Measurements from ENCODE around the gene CSNK2B.
"Not testable (repeated sequence)": the region's sequence is repeated elsewhere in the genome, so short reads cannot be mapped to it uniquely, and the experiment has no call there.

The CSNK2B gene

DNA sequence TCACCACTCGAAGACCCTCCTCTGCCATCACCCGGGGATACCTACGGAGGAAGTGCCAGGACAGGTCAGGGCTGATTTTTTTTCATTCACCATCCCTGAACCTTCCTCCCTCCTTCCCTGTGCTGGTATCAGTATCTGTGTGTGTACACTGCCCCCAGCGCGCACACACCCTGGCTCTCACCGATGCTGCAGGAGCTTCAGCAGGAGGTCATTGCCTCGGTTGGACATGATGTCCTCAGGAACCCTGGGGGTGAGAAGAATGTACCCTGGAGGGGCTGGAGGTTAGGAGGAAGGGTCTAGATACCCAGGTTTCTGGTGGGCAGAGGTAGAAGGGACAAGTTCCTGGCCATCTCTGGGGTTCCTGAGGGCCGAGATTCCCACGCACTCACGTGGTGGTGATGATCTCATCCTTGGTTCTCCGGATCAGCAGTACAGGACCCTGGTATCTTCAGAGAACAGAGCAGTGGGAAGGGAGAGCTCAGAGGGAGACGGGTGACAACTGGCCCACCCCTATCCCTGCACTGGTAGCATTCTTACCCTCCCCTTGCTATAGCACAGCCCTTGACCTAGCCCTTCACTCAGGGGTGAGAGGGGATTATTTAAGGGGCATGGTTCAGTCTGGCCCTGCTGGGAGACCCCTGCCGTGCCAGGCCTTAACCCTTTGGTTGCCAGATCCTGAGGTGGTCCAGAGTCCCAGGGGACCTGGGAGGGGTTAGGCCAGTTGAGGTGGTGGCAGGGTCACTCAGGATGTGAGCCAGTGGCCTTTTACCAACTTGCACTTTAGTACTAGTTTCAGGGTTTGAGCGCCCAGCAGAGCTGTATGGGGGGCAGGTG is 22.2 kb downstream of the CSNK2B start:
- no peak for DNase-seq (ENCODE audit: low read depth in 2 of 2)

DNA sequence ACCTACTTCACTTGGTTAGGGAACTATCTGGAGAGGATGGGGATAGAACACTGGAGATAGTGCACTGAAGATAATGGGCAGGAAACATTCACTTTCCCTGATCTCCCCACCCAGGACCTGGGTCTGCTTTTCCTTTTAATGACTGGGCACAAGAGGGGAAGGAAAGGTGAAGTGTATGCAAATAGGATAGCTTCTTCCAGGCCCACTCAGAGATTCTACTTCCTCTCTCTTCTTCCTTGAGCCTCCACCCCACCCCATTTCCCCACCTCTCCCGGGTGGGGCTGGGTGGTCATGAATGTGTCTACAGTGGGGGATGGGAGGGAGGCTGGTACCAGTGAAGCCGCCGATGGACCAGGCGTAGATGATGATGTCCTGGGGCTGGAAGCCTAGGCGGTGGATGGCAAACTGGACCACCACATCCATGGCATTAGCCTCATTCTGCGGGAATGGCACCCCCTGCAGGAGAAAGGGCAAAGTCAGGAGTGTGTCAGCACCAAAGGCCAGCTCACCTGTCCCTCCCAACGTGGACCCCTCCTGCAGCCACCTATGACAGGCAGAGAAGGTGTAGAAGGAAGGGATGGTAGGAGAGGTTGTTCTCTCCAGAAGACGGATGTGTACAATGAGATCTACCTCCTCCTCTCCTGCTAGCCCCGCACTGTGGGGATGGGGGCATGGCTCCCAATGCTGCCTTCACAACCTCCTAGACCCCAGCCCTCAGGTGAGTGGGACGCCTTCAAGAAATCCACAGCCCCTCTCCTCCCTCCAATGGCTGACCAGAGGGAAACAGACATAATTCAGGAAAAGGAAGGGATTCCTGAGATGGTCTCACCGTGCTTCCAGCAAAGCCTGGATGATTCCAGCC is 23.6 kb downstream of the CSNK2B start:
- DNase-seq (ENCODE audit: low read depth in 2 of 2), result no peak

DNA sequence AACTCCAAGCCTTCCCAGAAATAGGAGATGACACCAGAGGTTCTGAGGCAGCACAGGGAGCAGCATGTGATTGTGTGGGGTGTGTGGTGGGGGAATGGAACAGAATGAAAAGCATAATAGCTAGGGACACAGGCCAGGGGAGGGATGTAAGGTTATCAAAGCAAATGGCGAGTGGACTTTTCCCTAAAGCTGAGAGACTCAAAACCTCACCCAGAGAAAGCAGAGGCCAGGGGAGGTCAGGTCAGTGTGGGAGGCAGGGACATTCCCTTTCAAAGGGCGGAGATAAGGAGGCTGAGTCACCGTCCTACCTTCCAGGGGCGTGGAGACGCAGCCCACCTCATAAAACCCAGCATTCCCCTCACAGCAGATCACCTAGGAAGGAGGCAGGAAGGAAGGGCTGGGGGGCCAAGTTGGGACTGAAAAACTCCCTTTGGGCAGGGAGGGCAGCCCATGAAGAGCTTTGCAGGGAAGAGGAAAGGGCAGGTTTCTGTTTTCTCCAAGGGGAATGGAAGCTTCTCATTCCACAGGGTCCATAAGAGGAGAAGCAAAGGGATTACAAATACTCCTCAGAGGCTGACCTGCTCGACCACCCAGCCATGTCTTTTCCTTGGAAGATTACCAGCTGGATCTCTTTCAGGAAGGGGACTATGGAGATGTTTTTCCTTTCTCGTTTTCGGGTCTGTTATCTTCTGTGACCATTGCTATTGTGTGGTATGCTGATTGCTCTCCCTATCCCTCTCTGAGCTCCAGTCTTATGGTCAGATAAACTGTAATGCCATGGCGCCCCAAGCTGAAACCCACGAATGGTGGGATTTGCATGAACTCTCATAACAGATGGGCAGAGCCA is 24.6 kb downstream of the CSNK2B start:
- no peak for DNase-seq (ENCODE audit: low read depth in 2 of 2)

DNA sequence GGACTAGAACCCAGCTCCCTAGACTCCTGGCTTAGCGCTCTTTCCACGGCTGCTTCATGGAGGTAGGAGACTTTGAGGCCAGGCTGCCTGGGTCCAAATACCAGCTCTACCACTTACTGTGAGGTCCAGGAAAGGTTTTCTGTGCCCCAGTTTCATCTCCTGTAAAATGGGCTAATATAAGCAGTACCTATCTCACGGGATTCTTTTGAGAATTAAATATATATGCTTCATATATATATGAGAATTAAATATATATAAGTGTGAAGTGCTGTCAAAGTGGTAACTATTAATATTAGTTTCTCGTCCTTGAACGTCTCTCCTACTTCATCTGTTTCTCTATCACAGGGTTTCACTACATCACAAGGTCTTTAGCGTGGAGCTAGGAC is 25.2 kb downstream of the CSNK2B start:
- no peak for DNase-seq (ENCODE audit: low read depth in 2 of 2)

DNA sequence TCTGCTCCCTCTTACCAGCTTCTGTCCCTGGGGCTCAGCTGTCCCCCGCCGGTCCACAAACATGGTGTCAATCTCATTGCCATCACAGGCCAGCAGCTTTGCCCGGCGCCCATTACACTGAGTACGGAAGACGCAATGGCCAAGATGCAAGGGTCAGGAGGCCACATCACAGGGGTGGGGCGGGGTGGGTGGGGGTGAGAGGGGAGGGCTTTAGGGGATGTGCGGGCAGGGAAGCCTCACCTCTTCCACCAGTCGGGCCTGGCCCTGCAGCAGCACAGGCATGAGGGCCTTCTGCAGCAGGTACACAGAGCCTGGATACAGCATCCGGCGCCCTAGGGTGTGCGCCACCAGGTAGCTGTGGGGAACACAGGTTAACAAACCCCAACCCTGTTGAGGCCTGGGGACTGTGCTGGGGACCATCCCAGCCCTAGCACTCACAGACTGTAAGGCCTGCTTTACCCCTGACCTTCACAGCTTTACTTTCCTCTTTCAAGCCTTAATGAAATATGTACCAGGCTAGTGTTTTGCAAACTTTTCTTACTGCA is 25.8 kb downstream of the CSNK2B start:
- DNase-seq (ENCODE audit: low read depth in 2 of 2), result no peak

DNA sequence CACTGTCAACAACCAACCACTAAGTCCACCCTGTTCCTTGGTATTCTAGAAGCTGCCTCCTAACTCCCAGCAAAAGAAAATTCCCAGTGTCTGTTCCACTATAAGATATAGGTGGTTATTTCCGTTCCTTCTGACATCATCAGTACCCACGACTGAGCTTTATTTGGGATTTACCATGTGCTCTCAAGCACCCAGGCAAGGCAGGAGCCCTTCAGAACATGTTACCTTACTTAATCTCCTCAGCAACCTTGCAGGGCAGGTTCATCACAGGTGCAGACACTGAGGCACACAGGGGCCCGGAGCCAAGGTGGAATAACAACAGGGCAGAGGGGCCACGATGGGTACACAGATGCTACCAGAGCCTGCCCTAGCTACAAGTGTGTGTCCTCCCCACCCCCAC is 26.5 kb downstream of the CSNK2B start:
- DNase-seq (ENCODE audit: low read depth in 2 of 2), result no peak

DNA sequence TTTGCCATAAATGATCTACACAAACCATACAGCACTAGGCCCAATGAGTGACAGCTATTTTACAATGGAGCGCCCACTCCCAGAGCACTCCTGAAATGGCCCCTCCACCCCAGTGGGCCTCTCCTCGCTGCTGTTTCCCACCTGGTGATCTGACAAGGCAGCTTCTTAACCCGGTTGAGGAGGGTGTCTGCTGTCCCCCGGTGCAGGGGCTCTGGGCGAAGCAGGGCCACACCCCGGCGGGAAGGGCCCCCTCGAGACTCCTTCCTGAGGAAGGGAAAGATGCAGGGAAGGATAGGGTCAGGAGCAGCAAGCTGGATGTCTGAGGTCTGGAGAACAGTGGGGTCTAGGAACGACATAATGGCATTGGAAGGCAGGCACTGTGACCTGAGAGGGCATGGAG is 27.0 kb downstream of the CSNK2B start:
- DNase-seq (ENCODE audit: low read depth in 2 of 2), result no peak

DNA sequence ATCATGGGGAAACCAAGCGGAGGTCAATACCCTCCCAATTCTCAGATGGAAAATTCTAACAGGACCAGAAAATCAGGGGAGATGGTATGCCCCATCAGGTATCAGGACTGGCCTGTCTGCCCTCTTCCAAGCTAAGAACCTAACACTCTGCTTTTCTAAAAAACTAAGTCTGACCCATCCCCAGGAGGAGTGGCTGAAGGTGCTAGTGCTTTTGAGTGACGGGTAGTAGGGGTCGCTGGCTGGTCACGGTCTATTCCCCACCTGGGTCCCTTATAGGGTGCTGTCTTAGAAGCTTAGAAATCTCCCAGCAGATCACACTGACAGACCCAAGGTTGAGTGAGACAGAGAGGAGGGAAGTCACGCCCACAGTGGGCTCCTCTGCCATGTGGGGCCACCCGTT is 27.7 kb downstream of the CSNK2B start:
- DNase-seq (ENCODE audit: low read depth in 2 of 2), result no peak

DNA sequence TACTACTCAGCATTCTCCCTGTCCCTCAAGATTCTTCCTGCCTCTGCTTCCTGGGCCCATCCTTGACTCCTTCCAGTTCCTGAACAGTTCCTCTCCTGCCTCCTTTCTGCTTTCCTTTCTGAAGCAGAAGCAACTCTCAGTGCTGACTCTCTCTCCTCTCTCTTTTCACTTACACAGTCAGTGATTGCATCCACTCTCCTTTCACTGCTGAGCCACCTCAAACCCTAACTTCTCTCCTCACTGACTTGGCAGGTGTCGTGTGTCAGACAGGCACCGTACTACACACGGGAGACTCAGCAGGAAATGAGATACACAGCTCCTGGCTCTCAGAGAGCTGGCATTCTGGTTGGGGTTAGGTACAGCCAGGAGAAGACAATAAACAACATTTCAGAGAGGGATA is 31.7 kb downstream of the CSNK2B start:
- DNase-seq (ENCODE audit: low read depth in 2 of 2), result no peak

DNA sequence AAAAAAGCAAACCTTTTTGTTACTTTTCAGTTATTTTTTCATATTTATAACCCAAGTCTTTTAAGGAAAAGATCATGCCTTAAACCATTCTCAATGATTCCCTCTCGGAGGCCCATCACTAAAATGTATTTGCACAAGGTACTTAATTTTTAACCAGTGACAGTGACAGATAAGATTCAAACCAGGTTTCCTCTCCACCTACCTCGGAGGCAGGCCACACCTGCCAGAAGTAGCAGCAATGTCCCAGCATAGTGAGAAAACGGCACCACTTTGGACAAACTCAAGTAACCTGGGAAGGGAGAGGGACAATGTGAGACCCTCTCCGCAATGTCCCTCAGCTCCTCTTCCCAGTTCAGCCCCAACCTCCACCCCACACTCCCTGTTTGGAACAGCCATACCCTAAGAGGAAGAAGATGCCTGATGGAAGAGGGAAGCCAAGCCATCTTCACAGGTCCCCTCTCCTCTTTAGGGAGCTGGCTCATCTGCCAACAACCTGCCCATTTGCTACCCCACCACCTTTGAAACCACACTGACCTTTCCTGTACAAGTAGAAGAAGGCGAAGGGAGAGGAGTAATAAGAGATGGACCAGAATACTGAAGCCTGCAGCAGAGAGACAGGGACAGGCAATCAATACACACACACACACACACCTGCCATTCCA is 35.0 kb downstream of the CSNK2B start:
- no peak for DNase-seq (ENCODE audit: low read depth in 2 of 2)

DNA sequence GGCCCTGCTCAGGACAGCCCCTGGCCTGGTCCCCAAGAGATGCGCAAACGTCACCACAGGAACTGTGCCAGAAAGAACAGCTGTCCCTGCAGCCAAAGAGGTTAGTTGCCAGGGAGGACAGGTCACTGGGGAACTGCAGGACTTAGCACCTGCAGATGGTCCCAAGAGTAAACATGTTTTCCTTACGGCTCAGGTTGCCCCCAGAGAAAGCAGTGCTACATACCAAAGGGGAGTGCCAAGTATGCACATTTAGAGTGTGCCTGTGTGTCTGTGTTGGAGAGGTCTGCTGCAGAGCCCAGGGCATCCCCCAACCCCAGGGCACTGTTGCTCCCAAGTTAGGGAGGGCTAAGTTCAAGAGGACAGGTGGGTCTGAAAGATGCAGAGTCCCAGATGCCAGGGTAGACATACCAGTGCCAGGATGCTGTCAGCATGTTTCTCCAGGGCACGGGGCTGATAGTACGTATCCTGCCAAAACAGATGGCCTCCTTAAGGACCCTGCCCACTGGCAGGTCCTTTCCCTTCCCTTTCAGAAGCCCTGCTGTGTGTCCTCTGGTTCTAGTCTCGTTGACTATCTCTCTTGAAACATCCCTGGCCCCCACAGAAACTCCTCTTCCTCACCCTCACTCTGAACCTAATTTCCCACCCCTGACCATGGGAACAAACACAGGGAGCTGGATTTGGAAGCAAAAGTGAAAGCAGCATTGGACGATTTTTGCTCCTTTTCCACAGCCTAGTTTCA is 36.0 kb downstream of the CSNK2B start:
- no peak for DNase-seq (ENCODE audit: low read depth in 2 of 2)

DNA sequence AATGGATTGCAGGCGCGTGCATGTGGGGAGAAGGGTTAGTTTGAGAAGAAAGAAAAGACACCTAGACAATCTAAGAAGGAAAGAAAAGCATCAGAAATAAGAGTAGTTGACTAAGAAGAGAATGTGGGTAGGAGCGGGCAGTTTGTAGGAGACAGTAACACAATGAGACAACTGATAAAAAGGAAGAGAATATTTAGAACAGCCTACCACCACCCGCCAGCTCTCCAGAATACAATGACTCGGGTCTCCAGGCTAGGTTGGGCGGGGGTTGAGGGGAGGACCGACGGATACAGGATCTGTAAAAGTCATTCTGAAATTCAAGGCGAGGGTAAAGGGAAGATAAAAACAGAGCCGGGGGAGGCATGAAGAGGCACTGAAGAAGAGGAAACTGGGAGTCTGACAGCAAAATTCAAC is 36.5 kb downstream of the CSNK2B start:
- peak in 1 of 2 donors; percentile 7 for DNase-seq (ENCODE audit: low read depth in 2 of 2)

DNA sequence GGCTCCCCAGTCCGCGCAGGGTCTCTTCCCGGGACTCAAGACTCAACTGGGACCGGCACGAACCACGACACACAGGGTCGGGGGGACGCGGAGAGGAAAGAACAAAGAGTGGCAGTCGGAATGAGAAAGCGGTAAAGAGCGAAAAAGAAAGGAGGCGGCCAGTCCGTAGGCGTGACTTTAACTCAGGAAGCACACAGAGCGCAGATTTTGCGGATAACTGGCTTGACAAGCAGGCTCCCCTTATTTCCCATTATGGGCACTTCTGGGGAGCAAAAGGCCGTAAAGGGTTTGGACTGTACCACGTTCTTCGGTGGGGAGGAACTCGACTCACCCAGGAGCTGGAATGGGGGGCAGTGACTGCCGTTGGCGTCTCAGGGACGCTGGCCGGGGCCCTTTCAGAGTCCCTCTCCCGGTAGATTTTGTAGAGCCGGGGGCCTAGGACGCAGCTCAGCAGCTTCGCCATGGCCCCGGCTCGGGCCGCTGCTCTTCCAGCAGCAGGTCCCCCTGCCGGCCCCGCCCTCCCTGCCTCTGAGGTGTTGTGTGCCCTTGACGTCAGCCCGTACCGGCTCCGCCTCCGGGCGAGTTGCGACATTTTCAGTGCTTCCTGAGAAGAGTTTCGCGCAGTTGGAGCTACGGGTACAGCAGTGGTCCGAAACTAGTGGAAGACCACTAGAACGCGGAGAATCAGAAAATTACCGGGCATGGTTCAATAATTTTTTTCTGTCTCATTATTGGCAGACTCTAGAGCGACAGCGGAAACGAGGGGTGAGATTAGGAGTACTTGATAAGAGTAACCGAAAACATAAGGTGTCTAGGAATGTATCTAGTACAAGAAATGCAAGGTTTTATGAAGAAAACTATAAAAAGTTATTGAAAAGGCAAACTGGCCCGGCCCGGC is 37.2 kb downstream of the CSNK2B start, which contains the start of gene ABHD16A:
Gene ABHD16A, minus strand, starts transcription at position 506 of the 898 bp plus-strand sequence. Its CDS starts 43 bp downstream, at position 463.
- peak; percentile 94 to 97 for DNase-seq (ENCODE audit: low read depth in 2 of 2)

DNA sequence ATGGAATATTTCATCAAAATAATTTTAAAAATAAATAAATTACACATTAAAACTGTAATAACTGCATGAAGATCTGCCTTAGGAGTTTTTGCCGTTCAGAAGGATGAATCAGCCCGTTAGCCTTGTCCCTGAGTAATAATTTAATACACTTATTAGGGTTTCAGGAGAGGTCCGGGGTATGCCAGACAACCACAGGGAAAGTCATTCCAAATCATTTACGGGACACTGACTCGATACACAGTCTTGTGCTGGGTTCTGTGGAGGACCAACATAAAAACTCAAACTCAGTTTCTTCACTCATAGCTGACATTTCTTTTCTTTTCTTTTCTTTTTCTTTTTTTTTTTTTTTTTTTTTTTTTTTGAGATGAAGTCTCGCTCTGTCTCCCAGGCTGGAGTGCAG is 40.1 kb downstream of the CSNK2B start:
- DNase-seq (ENCODE audit: low read depth in 2 of 2), result no peak

DNA sequence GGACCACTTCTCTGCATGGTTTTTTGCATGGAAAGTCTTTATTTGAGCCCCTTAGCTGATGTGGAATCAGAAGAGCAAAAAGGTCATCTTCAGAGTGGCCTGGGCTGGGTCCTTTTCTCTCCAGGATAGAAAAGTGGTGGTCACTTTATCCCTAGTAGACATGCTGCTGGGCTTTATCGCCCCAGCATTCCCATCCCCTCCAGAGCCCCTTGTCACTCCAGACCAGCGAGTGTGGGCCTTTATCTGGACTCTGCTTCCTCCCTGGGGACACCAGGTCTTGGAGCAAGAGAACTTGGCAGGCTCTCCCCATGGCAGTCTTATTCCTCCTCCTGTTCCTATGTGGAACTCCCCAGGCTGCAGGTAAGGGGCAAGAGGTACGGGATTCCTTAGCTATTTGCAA is 40.7 kb downstream of the CSNK2B start, which contains the start of gene LY6G6F:
Gene LY6G6F, plus strand, starts transcription at position 268 of the 400 bp plus-strand sequence. Its CDS starts 41 bp downstream, at position 309.
- no peak for DNase-seq (ENCODE audit: low read depth in 2 of 2)

DNA sequence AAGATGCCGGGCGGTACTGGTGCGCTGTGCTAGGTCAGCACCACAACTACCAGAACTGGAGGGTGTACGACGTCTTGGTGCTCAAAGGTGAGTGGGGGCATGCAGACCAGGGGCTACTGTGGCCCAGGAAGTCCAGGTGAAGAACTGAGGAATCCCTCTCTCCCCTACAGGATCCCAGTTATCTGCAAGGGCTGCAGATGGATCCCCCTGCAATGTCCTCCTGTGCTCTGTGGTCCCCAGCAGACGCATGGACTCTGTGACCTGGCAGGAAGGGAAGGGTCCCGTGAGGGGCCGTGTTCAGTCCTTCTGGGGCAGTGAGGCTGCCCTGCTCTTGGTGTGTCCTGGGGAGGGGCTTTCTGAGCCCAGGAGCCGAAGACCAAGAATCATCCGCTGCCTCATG is 41.8 kb downstream of the CSNK2B start:
- DNase-seq (ENCODE audit: low read depth in 2 of 2), result no peak

DNA sequence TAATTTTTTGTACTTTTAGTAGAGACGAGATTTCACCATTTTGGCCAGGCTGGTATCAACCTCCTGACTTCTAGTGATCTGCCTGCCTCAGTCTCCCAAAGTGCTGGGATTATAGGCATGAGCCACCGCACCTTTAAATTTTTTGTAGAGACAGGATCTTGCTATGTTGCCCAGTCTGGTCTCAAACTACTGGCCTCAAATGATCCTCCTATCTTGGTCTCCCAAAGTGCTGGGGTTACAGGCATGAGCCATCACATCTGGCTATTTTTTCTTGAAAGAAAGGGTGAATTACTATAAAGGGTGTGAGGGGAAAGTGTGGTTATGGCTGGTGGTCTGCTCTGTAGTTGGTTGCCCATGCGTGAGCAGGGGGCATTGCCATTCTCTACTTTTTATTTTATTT is 42.3 kb downstream of the CSNK2B start:
- DNase-seq (ENCODE audit: low read depth in 2 of 2), result no peak

DNA sequence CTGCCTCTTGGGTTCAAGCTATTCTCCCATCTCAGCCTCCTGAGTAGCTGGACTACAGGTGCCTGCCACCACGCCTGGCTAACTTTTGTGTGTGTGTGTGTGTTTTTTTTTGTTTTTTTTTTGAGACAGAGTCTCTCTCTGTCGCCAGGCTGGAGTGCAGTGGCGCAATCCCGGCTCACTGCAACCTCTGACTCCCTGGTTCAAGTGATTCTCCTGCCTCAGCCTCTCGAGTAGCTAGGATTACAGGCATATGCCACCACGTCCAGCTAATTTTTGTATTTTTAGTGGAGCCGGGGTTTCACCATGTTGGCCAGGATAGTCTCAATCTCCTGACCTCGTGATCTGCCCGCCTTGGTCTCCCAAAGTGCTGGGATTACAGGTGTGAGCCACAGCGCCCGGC is 43.3 kb downstream of the CSNK2B start:
- DNase-seq (ENCODE audit: low read depth in 2 of 2), result not testable (repeated sequence)

DNA sequence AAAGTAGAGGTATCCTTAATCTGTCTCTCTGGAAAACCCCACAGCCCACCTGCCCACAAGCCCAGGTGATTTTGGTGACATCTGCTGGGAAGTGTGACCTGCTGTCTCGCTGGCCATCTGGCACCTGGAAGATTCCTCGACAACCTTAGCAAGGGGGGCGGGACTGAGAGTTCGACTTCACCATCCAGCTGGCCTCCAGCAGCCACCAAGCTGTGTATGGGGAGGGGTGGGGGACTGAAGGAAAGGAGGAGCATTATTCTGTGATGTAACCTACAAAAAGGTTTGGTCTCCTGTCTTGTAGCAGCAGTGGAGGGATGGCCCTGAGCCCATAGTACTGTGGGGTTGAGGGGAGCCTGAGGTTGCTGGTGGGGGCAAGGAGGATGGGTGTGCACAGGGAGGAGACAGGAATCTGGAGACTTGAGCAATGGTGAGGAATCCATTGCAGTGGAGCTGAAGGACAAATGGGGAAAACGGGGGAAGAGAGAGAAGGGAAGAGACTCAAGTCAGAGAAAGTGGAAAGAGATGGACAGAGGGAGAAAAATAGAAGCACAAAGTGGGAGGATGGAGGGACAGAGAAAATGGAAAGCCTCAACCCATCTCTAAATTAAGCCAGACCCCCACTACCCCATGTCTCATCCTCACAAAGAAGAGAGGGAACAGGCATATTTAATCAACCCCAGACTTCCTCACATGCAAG is 44.8 kb downstream of the CSNK2B start:
- DNase-seq (ENCODE audit: low read depth in 2 of 2), result no peak
